ENCODE measurements around the gene ANKRD33B.

ANKRD33B gene

GRCh38 chr5:10556289-10556807 is 7.5 kb upstream of the ANKRD33B start:
- Histone ChIP-seq H3K9me3 (ENCODE audit: insufficient read depth, low read length, severe bottlenecking) (no peaks in the 10 kb centered on the region), H3K36me3 (ENCODE audit: insufficient read depth, low read length) (no peaks in the 10 kb centered on the region), H3K27ac (ENCODE audit: low read length) (no peak overlapping the region), H3K79me2 (ENCODE audit: insufficient read depth, low read length) (no peaks in the 10 kb centered on the region), H2AFZ (ENCODE audit: low read depth, low read length) (no peak overlapping the region), H3K9ac (ENCODE audit: low read depth, low read length) (no peak overlapping the region), H3K4me2 (ENCODE audit: insufficient read depth, low read length) (no peak overlapping the region), H4K20me1 (ENCODE audit: insufficient read depth, low read length) (no peaks in the 10 kb centered on the region), H3K4me3 (ENCODE audit: low read depth in 1 of 2, low read length in 2 of 2) (no peak overlapping the region), H3K4me1 (ENCODE audit: insufficient read depth, low read length) (peaks cover 13% of the 10 kb centered on the region), H3K27me3 (ENCODE audit: insufficient read depth, low read length, poor library complexity) (no peaks in the 10 kb centered on the region)
- TF ChIP-seq EZH2 (IDR thresholded peaks at IDR 0.05; ENCODE audit: borderline replicate concordance, low read depth, low read length, severe bottlenecking) (no peak), CTCF (IDR thresholded peaks at IDR 0.05; ENCODE audit: borderline replicate concordance, extremely low read depth, low read length, poor library complexity, severe bottlenecking) (no peak)
- no peak for ATAC-seq (ENCODE audit: insufficient read depth, low read depth)
- no peak for DNase-seq

GRCh38 chr5:10556893-10557746 is 6.8 kb upstream of the ANKRD33B start:
- no peak for ATAC-seq (ENCODE audit: insufficient read depth, low read depth)
- H2AFZ ChIP-seq (ENCODE audit: low read depth, low read length), result 0 out of 2 replicates have a peak overlapping the region, but pooled peaks have one; percentile 38
- H3K9ac ChIP-seq (ENCODE audit: low read depth, low read length), result no peak overlapping the region

GRCh38 chr5:10559151-10559550 is 4.7 kb upstream of the ANKRD33B start:
- DNase-seq (no peak), ATAC-seq (ENCODE audit: insufficient read depth, low read depth) (no peak)
- H3K4me1 ChIP-seq (ENCODE audit: insufficient read depth, low read length), result peaks cover 14% of the 10 kb centered on the region
- no peaks in the 10 kb centered on the region for H3K9me3 ChIP-seq (ENCODE audit: insufficient read depth, low read length, severe bottlenecking)
- H3K9ac ChIP-seq (ENCODE audit: low read depth, low read length), result no peak overlapping the region
- no peaks in the 10 kb centered on the region for H3K27me3 ChIP-seq (ENCODE audit: insufficient read depth, low read length, poor library complexity)
- no peak overlapping the region for H3K4me3 ChIP-seq (ENCODE audit: low read depth in 1 of 2, low read length in 2 of 2)
- H3K36me3 ChIP-seq (ENCODE audit: insufficient read depth, low read length), result no peaks in the 10 kb centered on the region
- no peak overlapping the region for H3K4me2 ChIP-seq (ENCODE audit: insufficient read depth, low read length)
- no peaks in the 10 kb centered on the region for H4K20me1 ChIP-seq (ENCODE audit: insufficient read depth, low read length)
- no peak overlapping the region for H2AFZ ChIP-seq (ENCODE audit: low read depth, low read length)
- TF ChIP-seq CTCF (IDR thresholded peaks at IDR 0.05; ENCODE audit: borderline replicate concordance, extremely low read depth, low read length, poor library complexity, severe bottlenecking), result no peak
- TF ChIP-seq EZH2 (IDR thresholded peaks at IDR 0.05; ENCODE audit: borderline replicate concordance, low read depth, low read length, severe bottlenecking), result no peak
- no peak overlapping the region for H3K27ac ChIP-seq (ENCODE audit: low read length)
- H3K79me2 ChIP-seq (ENCODE audit: insufficient read depth, low read length), result no peaks in the 10 kb centered on the region

More at GRCh38 chr5:10556893-10557746, 6.8 kb upstream of the ANKRD33B start:
- H3K27me3 ChIP-seq (ENCODE audit: insufficient read depth, low read length, poor library complexity), result no peaks in the 10 kb centered on the region
- H3K36me3 ChIP-seq (ENCODE audit: insufficient read depth, low read length), result no peaks in the 10 kb centered on the region
- H3K9me3 ChIP-seq (ENCODE audit: insufficient read depth, low read length, severe bottlenecking), result no peaks in the 10 kb centered on the region
- no peak overlapping the region for H3K4me2 ChIP-seq (ENCODE audit: insufficient read depth, low read length)
- peaks cover 13% of the 10 kb centered on the region for H3K4me1 ChIP-seq (ENCODE audit: insufficient read depth, low read length)
- DNase-seq, result no peak
- H4K20me1 ChIP-seq (ENCODE audit: insufficient read depth, low read length), result no peaks in the 10 kb centered on the region
- H3K4me3 ChIP-seq (ENCODE audit: low read depth in 1 of 2, low read length in 2 of 2), result no peak overlapping the region
- TF ChIP-seq EZH2 (IDR thresholded peaks at IDR 0.05; ENCODE audit: borderline replicate concordance, low read depth, low read length, severe bottlenecking) (no peak), CTCF (IDR thresholded peaks at IDR 0.05; ENCODE audit: borderline replicate concordance, extremely low read depth, low read length, poor library complexity, severe bottlenecking) (no peak)
- H3K79me2 ChIP-seq (ENCODE audit: insufficient read depth, low read length), result no peaks in the 10 kb centered on the region
- H3K27ac ChIP-seq (ENCODE audit: low read length), result no peak overlapping the region

Data from DND-41 (cell line).